IMR-90 (cell line): ENCODE results near the gene EXOC2. TPM values are rescaled to one million over a fixed set of nuclear protein-coding genes. Genes with fewer than 3 reads are reported as not detected.

ENCODE experiments used
- ATAC-seq: fragments of 200-7000 bp; cut with Tn5 transposase; 2 replicates; pipeline ENCODE4 v1.9.1; 2020; ENCODE audit warnings: low read depth, mild to moderate bottlenecking, moderate library complexity
- BruUV-seq: library from RNA; stranded (reverse); fragments of 400-500 nt; replicated peaks from 2 replicates; lab custom pipeline; 2021; lab: Mats Ljungman, UMichigan
- CTCF ChIA-PET: fragments of 300-600 bp; formaldehyde crosslinking; extraction: SDS; loops from one replicate; lab custom pipeline; 2021; ENCODE audit warnings: antibody characterized with exemption; lab: Yijun Ruan, JAX
- POLR2A ChIA-PET: fragments of 300-600 bp; sonication (Branson Sonifier 250); formaldehyde crosslinking; loops from one replicate; lab custom pipeline; 2022; ENCODE audit warnings: antibody characterized with exemption; ENCODE audit not compliant: unreplicated experiment; lab: Charles Lee
- DNase-seq: peaks from one replicate; pipeline ENCODE4 v3.0.0; 2013
- H2AFZ ChIP-seq: replicated peaks from 2 replicates; pipeline ENCODE3; 2013; ENCODE audit warnings: low read length, mild to moderate bottlenecking; ENCODE audit not compliant: poor library complexity
- H2AK5ac ChIP-seq: 2 replicates; pipeline ENCODE4 v1.6.1; 2013; ENCODE audit warnings: low read depth, low read length, inconsistent platforms
- H2AK9ac ChIP-seq: replicated peaks from 2 replicates; pipeline ENCODE3; 2013; ENCODE audit warnings: mild to moderate bottlenecking, low read depth, low read length, moderate library complexity; ENCODE audit not compliant: poor library complexity
- H2BK120ac ChIP-seq: 2 replicates; pipeline ENCODE4 v1.6.1; 2013; ENCODE audit warnings: low read depth, low read length, inconsistent platforms
- H2BK15ac ChIP-seq: 3 replicates; pipeline ENCODE4 v1.6.1; 2013; ENCODE audit warnings: low read depth, low read length, inconsistent platforms
- H2BK20ac ChIP-seq: 2 replicates; pipeline ENCODE4 v1.6.1; 2013; ENCODE audit warnings: low read depth, mild to moderate bottlenecking, inconsistent platforms, low read length, moderate library complexity
- H2BK5ac ChIP-seq: 2 replicates; pipeline ENCODE4 v1.6.1; 2013; ENCODE audit warnings: mild to moderate bottlenecking, low read depth, low read length, inconsistent platforms; ENCODE audit not compliant: poor library complexity, severe bottlenecking
- H3K14ac ChIP-seq: replicated peaks from 2 replicates; pipeline ENCODE4 v1.6.1; 2013; ENCODE audit warnings: low read depth, low read length, inconsistent platforms
- H3K18ac ChIP-seq: 2 replicates; pipeline ENCODE4 v1.6.1; 2013; ENCODE audit warnings: low read depth, low read length, control low read depth
- H3K23ac ChIP-seq: 2 replicates; pipeline ENCODE4 v1.6.1; 2013; ENCODE audit warnings: low read depth, low read length, inconsistent platforms
- H3K27ac ChIP-seq: 2 replicates; pipeline ENCODE4 v1.5.1; 2013; ENCODE audit warnings: mild to moderate bottlenecking, control low read depth, low read length; ENCODE audit not compliant: insufficient read depth
- H3K27me3 ChIP-seq: 2 replicates; pipeline ENCODE4 v1.6.1; 2013; ENCODE audit warnings: low read length; ENCODE audit not compliant: control insufficient read depth, insufficient read depth
- H3K36me3 ChIP-seq: 2 replicates; pipeline ENCODE4 v1.6.1; 2013; ENCODE audit warnings: low read length, mixed read lengths; ENCODE audit not compliant: control insufficient read depth, insufficient read depth
- H3K4ac ChIP-seq: 2 replicates; pipeline ENCODE4 v1.6.1; 2013; ENCODE audit warnings: low read depth, low read length, inconsistent platforms
- H3K4me1 ChIP-seq: 2 replicates; pipeline ENCODE4 v1.6.1; 2013; ENCODE audit warnings: low read length, mixed read lengths; ENCODE audit not compliant: control insufficient read depth, insufficient read depth
- H3K4me2 ChIP-seq: 2 replicates; pipeline ENCODE4 v1.6.1; 2013; ENCODE audit warnings: low read depth, mild to moderate bottlenecking, control low read depth, low read length, moderate library complexity
- H3K4me3 ChIP-seq: 2 replicates; pipeline ENCODE4 v1.5.1; 2013; ENCODE audit warnings: low read depth, mild to moderate bottlenecking, control low read depth, low read length, moderate library complexity; ENCODE audit not compliant: insufficient read depth
- H3K56ac ChIP-seq: 2 replicates; pipeline ENCODE4 v1.6.1; 2013; ENCODE audit warnings: low read length, inconsistent platforms; ENCODE audit not compliant: insufficient read depth; ENCODE audit errors: extremely low read depth
- H3K79me1 ChIP-seq, 2 experiments: 2 replicates each; pipeline ENCODE4 v1.6.1; 2013; ENCODE audit warnings: low read length in 2 of 2, inconsistent platforms in 1 of 2, low read depth in 1 of 2
- H3K9ac ChIP-seq: 2 replicates; pipeline ENCODE4 v1.6.1; 2013; ENCODE audit warnings: low read depth, low read length, control low read depth
- H3K9me1 ChIP-seq: 2 replicates; pipeline ENCODE4 v1.6.1; 2013; ENCODE audit warnings: low read length, inconsistent platforms; ENCODE audit not compliant: insufficient read depth
- H3K9me3 ChIP-seq: 2 replicates; pipeline ENCODE4 v1.6.1; 2013; ENCODE audit warnings: low read length; ENCODE audit not compliant: control insufficient read depth, insufficient read depth
- H4K20me1 ChIP-seq: 2 replicates; pipeline ENCODE4 v1.6.1; 2013; ENCODE audit warnings: low read length, inconsistent platforms; ENCODE audit not compliant: insufficient read depth
- H4K5ac ChIP-seq: 2 replicates; pipeline ENCODE4 v1.6.1; 2013; ENCODE audit warnings: mild to moderate bottlenecking, low read depth, low read length, control low read depth
- H4K8ac ChIP-seq, 2 experiments: 2 replicates each; pipeline ENCODE4 v1.6.1; 2013; ENCODE audit warnings: low read depth in 2 of 2, low read length in 2 of 2, control low read depth in 1 of 2, inconsistent platforms in 1 of 2
- H4K91ac ChIP-seq: 2 replicates; pipeline ENCODE4 v1.6.1; 2013; ENCODE audit warnings: low read depth, low read length, inconsistent platforms; ENCODE audit not compliant: insufficient read depth
- BHLHE40 ChIP-seq: fragments of 150-350 bp; IDR thresholded peaks from 2 replicates; pipeline ENCODE4 v1.6.1; 2016; ENCODE audit warnings: mild to moderate bottlenecking, low read depth, low read length
- CEBPB ChIP-seq: IDR thresholded peaks from 2 replicates; pipeline ENCODE4 v1.6.1; 2012; ENCODE audit warnings: low read depth, low read length, improper control_type of control experiment
- CHD1 ChIP-seq: IDR thresholded peaks from 2 replicates; pipeline ENCODE4 v1.6.1; 2012; ENCODE audit warnings: low read depth, low read length, improper control_type of control experiment
- CTCF ChIP-seq: conservative IDR thresholded peaks from 2 replicates; pipeline ENCODE4 v1.5.1; 2012; ENCODE audit warnings: mild to moderate bottlenecking, low read depth, low read length, improper control_type of control experiment
- ELK1 ChIP-seq: fragments of 150-350 bp; IDR thresholded peaks from 2 replicates; pipeline ENCODE4 v1.6.1; 2016; ENCODE audit warnings: low read depth, mild to moderate bottlenecking, low read length, moderate library complexity, borderline replicate concordance
- FOS ChIP-seq: fragments of 150-350 bp; IDR thresholded peaks from 2 replicates; pipeline ENCODE4 v1.6.1; 2016; ENCODE audit warnings: low read depth, low read length
- MAFK ChIP-seq: IDR thresholded peaks from 2 replicates; pipeline ENCODE4 v1.6.1; 2012; ENCODE audit warnings: low read depth, low read length, improper control_type of control experiment
- MAZ ChIP-seq: IDR thresholded peaks from 2 replicates; pipeline ENCODE4 v1.6.1; 2012; ENCODE audit warnings: low read depth, mild to moderate bottlenecking, low read length, improper control_type of control experiment, moderate library complexity, borderline replicate concordance
- MXI1 ChIP-seq: IDR thresholded peaks from 2 replicates; pipeline ENCODE4 v1.6.1; 2012; ENCODE audit warnings: low read depth, mild to moderate bottlenecking, low read length, moderate library complexity, borderline replicate concordance
- NFE2L2 ChIP-seq: fragments of 150-350 bp; IDR thresholded peaks from 2 replicates; pipeline ENCODE4 v1.6.1; 2016; ENCODE audit warnings: low read depth, mild to moderate bottlenecking, low read length
- POLR2A ChIP-seq: IDR thresholded peaks from 2 replicates; pipeline ENCODE4 v1.6.1; 2012; ENCODE audit warnings: mild to moderate bottlenecking, low read depth, low read length
- RAD21 ChIP-seq: IDR thresholded peaks from 2 replicates; pipeline ENCODE4 v1.6.1; 2012; ENCODE audit warnings: low read length, improper control_type of control experiment
- RCOR1 ChIP-seq: IDR thresholded peaks from 2 replicates; pipeline ENCODE4 v1.6.1; 2012; ENCODE audit warnings: mild to moderate bottlenecking, low read length, improper control_type of control experiment; ENCODE audit not compliant: insufficient replicate concordance
- RFX5 ChIP-seq: IDR thresholded peaks from 2 replicates; pipeline ENCODE4 v1.8.0; 2012; ENCODE audit warnings: low read depth, mild to moderate bottlenecking, low read length, moderate library complexity
- SMC3 ChIP-seq: fragments of 150-350 bp; IDR thresholded peaks from 2 replicates; pipeline ENCODE4 v1.6.1; 2016; ENCODE audit warnings: low read depth, mild to moderate bottlenecking, antibody characterized with exemption, low read length, moderate library complexity
- USF2 ChIP-seq: fragments of 150-350 bp; IDR thresholded peaks from 2 replicates; pipeline ENCODE4 v1.6.1; 2017; ENCODE audit warnings: mild to moderate bottlenecking, antibody characterized with exemption, low read length, low read depth
- WGBS, 2 experiments: methylation state at CpG; one replicate each; pipeline versions ENCODE4 v1.1.5 to v1.1.7; 2013; ENCODE audit warnings: missing lambda C conversion rate in 2 of 2; ENCODE audit not compliant: insufficient read length in 1 of 2; ENCODE audit errors: extremely low coverage in 2 of 2; 5-methylcytosine and 5-hydroxymethylcytosine counted together
- dilution Hi-C: fragments of 300-500 bp; cut with HindIII; formaldehyde crosslinking; loops from one replicate; pipeline ENCODE4 v1.14.3; 2018; ENCODE audit warnings: low sequenced_read_pairs; ENCODE audit not compliant: unreplicated experiment
- in situ Hi-C: fragments of 300-500 bp; cut with MboI; formaldehyde crosslinking; loops from 3 replicates; pipeline ENCODE4 v1.14.3; 2019; ENCODE audit warnings: low sequenced_read_pairs, inconsistent platforms, mixed read lengths
- intact Hi-C: fragments of 100-400 bp; cut with micrococcal nuclease; formaldehyde crosslinking; loops from 2 replicates; pipeline ENCODE4 v1.10.0; 2022
- polyA plus RNA-seq, 3 experiments: library from polyadenylated mRNA; depleted of rRNA; stranded (reverse); fragments of >200 nt; gene quantifications; 2 replicates each; pipeline ENCODE4 v1.2.3, GENCODE V29; 2012; ENCODE audit warnings: low replicate concordance in 1 of 3
- total RNA-seq: library from RNA; depleted of rRNA; stranded (reverse); fragments of >200 nt; gene quantifications from 2 replicates; pipeline ENCODE4 v1.2.3, GENCODE V29; 2012

The EXOC2 gene
- total and polyA plus RNA-seq, 2 of the 4 experiments (the other 2 are of a cell fraction), result 13.1 to 37.3 TPM

- peak; percentile 43 for TF ChIP-seq CTCF
- TF ChIP-seq CEBPB, result no peak
- TF ChIP-seq ELK1, result no peak
- TF ChIP-seq RFX5, result no peak
- TF ChIP-seq RCOR1, result no peak
- no peak for TF ChIP-seq MXI1
- no peak for TF ChIP-seq POLR2A
- TF ChIP-seq FOS, result no peak
- peak; percentile 14; the same call in 1 of the 2 replicates for TF ChIP-seq BHLHE40
- TF ChIP-seq MAZ, result no peak
- peak; percentile 53 for TF ChIP-seq RAD21
- TF ChIP-seq USF2, result no peak
- no peak for TF ChIP-seq CHD1
- TF ChIP-seq MAFK, result no peak
- no peak for TF ChIP-seq NFE2L2
- no peak for TF ChIP-seq SMC3
- no peak overlapping the region for H4K91ac ChIP-seq
- no peak overlapping the region for H3K4me2 ChIP-seq
- H3K9me3 ChIP-seq, result no peaks in the 10 kb centered on the region
- no peak overlapping the region for H2BK15ac ChIP-seq
- peak; percentile 80 for ATAC-seq
- no peak overlapping the region for H3K27ac ChIP-seq
- no peak overlapping the region for H4K5ac ChIP-seq
- no peak overlapping the region for H3K14ac ChIP-seq
- H3K56ac ChIP-seq, result no peak overlapping the region
- in situ Hi-C loops (no loop called here), dilution Hi-C loops (no loop called here), intact Hi-C loops (loop anchor here (5.0 to 10.0 kb wide), 3 partner anchors 57 to 160 kb away; no protein-coding TSS in a partner anchor)
- H3K4me3 ChIP-seq, result no peak overlapping the region
- no peak overlapping the region for H2AK9ac ChIP-seq
- H4K20me1 ChIP-seq, result no peaks in the 10 kb centered on the region
- peak; percentile 51 for DNase-seq
- H3K9ac ChIP-seq, result no peak overlapping the region
- H2BK5ac ChIP-seq, result no peak overlapping the region
- H3K9me1 ChIP-seq, result peaks cover 15% of the 10 kb centered on the region
- H3K23ac ChIP-seq, result no peak overlapping the region
- H3K18ac ChIP-seq, result no peak overlapping the region
- no peaks in the 10 kb centered on the region for H3K27me3 ChIP-seq
- peaks cover 3% of the 10 kb centered on the region; the same call in 1 of the 2 replicates for H3K4me1 ChIP-seq
- peak overlapping the region; percentile 54 for H2AFZ ChIP-seq
- peak overlapping the region; percentile 18; the same call in 1 of the 2 replicates for H3K4ac ChIP-seq
- H2BK20ac ChIP-seq, result no peak overlapping the region
- H2AK5ac ChIP-seq, result peak overlapping the region; percentile 19; the same call in 1 of the 2 replicates
- peaks cover 2% of the 10 kb centered on the region for H3K36me3 ChIP-seq
- WGBS, 2 experiments, result 43% methylated on average over 2 of the region's 11 CpGs; no CpG with 5 or more reads in 1 of the 2 experiments
- ChIA-PET POLR2A (no interaction called here), CTCF (interaction anchor here (1.3 kb wide), 1 partner anchor 783 kb away, joined by 4 read pairs; no protein-coding TSS in a partner anchor)
- peaks cover 19 to 48% of the 10 kb centered on the region in 2 experiments for H3K79me1 ChIP-seq
- no peak overlapping the region for H2BK120ac ChIP-seq
- no TSS peak for BruUV-seq
- no peak overlapping the region for H4K8ac ChIP-seq
Measured at GRCh38 chr6:624979-625378, 68.0 kb downstream of the EXOC2 start.
